Stimulated activated CD4-positive, alpha-beta T cell treated with anti-CD3 and anti-CD28 coated beads, Interleukin-12 subunit alpha, Interleukin-12 subunit beta, amount 100 ng/mL, for 48 hours (primary cell): ENCODE data around the gene TNIK.
A peak's percentile ranks its signal among the peaks of the same experiment; 100 is the strongest.

Experiments used
- DNase-seq, 3 donors: peaks; one replicate each; pipeline ENCODE4 v3.0.0-alpha.2; 2020; ENCODE audit warnings: low read depth in 2 of 3, low spot score in 1 of 3

Gene TNIK

DNA sequence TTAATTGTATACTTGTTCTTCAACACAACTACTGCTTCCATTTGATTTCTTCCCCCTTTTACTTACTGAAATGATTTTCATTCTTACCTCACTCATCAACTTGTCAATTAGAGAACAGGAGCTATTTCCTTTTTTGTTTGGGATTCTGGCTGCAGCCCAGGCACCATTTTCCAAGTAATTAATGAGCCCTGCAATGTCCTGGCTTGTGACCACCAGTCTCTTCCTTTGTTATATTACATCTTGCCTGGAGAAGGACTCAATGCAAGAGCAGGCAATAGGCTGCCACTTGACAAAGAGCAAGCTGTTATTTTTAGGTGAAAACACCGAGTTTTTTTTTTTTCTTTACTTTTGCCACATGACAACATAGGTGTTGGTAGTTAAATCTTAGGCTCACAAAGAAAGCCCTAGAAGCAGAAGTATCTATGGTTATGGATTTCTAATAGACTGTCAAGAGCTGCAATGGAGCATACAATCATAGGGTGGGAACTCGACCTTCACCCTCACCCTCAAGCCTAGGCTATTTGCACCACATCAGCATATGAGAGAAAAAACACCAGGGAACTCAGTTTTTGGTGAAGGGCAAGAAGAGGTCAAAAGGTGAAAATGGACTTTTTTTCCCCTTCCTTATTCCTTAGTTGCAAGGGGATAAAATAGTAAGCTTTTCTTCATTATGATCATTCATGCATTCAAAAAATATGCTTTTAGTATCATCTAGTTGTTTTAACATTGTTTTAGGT, 114.9 kb downstream of the TNIK start:
- DNase-seq: no peak

DNA sequence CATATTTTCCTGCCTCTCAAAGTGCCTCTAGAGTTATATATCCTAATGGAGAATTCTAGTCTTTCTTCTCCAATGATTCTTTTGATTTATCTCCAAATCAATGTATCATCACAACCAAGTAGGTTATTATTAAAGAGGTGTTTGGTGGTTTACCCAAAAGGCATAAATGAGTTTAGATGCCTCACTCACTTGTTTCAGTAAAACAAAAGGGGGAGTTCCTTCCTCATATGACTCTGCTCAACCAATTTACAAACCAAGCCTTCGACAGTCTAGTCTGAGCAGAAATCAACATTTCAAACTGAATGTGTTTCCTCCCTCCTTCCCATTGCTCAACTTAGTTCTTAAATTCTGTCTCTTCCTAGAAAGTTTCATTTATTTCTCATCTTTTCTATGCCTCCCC, 116.5 kb downstream of the TNIK start:
- DNase-seq: no peak

DNA sequence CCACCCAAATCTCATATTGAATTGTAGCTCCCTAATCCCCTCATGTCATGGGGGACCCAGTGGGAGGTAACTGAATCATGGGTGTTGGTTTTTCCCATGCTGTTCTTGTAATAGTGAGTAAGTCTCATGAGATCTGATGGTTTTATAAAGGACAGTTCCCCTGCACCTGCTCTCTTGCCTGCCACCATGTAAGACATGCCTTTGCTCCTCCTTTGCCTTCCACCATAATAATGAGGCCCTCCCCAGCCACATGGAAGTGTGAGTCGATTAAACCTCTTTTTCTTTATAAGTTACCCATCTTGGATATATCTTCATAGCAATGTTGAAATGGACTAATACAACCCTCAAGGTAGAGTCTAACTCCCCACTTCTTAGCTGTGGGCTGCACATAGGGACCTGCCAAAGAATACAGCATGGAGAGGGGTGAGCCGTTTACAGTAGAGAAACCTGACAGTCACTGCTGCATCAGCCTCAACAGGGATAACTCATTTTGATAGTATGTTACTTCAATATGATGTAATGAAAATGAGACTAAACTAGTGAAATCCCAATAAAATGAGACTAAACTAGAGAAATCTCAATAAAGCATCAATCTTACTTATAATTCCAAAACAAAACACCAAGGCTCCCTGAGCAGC, 117.3 kb downstream of the TNIK start:
- no peak for DNase-seq

DNA sequence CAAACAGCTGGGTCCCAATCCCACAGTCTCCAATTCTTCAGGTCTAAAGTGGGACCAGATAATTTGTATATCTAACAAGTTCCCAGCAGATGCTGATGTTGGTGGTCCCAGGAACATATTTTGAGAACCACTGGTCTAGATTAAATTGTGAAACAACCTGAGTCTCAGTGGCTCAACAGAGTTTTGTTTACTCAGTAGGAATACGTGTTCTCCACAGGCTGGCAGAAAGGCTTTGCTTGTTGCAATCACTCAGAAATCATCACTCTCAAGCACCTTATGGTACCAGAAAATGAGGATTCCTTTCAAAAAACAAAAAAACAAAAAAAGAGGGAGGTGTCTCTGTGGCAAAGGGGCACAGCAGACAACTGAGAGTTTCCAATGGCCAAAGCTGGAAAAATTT, 118.0 kb downstream of the TNIK start:
- DNase-seq: no peak

DNA sequence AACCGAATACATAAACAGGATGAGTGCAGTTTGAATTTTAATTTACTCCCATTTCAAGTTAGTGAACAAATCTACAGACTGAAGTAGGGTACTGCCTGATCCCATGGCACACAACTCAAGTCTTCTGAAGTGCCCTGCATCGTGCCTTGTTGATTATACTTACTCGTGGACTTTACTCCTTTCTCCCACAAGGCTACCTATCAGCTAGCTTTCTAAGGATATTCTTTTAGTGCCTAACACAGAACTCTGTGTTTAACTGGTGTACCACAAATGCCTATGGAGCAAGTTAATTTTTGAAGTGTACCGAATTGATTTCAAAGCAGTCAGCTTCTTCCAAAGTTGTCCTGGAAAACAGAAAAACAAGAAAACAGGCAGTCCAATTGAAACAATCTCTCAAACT, 119.8 kb downstream of the TNIK start:
- DNase-seq: no peak

DNA sequence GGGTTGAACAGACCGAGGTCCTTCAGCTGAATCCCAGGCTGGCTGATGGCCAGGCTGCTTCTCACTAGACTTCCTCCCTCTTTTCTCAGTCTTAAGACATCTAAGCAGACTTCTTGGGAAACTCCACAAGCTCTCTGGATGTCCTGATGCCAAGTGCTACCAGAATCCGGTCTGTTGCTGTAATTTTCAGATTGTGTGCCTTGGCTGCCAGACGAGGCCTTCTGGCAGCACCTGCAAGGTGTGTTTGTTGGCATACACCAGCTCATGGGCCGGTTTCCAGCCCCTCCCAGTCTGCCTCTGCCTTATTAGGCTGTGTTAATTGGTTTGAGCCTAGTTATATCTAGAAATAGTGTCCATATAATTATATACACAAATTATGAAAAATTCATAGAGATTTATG, 120.6 kb downstream of the TNIK start:
- DNase-seq: no peak

DNA sequence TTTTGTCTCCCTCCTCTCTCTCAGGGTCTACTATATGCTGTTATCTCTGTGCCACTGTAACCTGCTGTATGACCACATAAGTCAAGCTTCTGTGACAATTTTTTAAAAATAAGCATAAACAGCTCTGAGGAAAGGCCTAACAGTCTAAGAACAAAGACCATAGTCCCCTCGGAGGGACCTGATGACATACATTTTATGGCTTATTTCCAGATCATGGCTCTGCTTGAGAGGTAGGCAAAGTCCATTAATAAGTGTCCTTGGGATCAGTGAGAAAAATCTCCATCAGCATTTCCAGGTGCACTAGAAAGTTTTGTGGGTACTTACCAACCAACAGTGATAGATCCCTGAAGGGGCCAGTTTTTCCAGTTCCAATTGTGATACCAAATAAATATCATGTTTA, 123.8 kb downstream of the TNIK start:
- DNase-seq: no peak

DNA sequence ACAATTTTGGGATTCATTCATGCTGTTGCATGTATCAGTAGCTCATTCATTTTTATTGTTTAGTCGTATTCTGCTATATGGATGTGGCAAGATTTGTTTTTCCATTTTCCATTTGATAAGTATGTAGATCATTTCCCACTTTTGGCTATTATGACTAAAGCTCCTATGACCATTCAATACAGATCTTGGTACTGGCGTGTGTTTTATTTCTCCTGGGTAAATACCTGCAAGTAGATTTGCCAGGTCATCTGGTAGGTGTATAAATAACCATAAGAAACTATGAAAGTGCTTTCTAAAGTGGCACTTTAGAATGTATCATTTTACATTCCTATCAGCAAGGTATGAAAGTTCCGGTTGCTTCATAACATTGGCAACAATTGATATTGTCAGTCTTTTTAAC, 124.6 kb downstream of the TNIK start:
- no peak for DNase-seq

DNA sequence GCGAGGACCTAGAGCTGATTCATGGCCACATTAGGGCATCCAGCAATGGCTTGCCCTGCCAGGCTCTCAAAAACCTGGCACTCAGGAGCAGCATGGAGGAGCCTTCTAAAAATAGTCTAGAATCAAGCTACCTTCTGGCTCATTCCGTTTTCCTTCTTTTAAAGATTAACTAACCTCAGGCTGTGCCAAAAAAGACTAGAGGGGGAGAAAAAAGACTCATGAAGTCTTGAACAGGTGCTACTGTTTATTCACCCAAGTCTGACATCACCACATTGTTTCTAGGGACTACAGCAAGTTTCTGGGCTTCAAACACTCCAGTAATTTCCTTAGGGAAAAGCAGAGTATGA, 125.8 kb downstream of the TNIK start:
- no peak for DNase-seq

DNA sequence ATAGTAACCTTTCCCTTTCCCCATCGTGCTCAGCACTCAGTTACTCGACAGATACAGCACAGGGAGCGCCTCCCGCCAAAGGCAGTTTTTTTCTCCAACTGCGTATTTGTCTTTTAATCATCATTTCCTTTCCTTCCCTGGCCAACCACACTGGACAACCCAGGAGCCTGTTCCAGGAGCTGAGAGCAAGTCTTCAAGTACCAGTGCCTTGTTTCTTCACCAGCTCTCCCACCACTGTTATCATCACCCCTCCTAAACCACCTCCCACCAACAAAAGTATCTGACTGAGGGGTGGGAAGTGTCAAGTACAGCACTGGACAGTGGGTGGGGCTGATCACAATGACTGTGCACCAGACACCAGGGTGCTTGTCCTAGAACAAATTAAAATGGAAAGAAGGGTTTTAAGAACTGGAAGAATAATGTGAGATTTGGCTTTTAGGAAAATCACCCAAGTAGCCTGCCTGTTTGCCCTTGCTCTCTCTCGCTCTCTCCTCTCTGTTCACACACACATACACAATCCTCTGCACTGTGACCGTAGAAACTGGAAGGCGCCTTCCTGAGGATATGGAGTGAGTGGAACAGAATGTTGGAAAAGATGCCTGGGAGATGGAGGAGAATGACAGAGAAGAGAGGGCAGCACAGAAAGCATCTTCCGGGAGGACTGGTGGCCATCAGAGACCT, 126.3 kb downstream of the TNIK start:
- DNase-seq: no peak

DNA sequence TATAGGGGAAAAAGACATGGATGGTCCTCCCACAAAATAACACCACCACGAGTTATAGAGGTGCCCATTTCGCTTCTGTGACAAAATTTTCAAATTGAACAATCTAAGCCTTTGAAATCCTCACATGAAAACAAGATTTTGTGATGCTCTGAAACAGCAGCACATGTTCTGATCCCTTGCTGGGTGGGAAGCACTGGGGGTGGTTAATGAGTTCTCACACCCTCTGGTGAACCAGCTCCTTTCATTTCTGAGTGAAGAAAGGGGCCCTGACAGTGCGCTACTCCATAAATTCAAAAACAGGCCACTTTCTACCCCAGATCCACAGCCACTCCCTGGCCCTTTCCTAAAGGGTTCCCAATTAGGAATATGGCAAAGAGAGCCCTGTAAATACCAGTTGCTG, 129.3 kb downstream of the TNIK start:
- no peak for DNase-seq

DNA sequence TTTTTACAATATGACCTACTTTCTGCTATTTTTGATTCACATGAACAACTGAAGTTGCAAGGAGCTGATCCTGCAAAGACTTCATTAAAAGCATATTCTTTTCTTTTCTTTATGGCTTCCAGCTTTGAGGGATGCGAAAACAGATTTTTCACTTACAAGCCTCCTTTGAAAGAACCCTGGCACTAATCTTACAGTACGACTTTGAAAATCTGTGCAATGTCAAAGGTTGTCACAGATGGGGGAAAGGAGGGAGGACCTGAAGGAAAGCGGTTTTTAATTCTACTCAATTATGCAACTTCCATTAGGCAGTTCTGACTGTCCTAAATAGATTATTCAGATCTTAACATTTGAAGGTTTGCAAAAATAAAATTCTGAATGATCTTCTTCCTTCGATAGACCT, 130.5 kb downstream of the TNIK start:
- DNase-seq: no peak

DNA sequence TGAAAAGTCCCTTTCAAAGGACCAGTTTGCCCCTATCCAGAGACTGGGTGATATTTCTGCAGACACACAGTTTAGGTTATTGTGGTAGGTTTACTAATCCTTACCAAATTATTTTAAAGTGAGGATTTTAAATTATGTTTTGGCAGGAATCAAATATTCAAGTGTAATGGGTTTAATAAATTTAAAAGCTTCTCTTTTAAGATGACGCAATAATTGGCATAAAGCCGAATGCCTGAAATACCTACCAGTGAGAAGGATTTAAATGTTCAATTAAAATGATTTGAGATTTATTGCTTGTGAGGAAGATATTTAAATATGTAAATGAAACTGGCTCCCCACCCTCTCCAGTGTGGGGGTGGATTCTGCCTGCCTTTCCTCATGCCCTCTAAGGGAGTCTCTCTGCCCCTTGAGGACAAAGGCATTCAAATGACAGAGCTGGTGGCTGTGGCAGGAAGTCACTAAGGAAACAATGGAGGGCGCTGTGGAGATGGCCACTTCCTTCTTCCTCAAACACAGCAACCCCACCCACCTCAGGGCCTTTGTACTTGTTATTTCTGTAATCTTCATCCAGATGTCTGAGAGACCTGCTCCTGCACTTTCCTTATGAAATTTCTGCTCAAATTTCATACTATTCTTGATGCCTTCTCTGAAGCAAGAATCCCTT, 131.7 kb downstream of the TNIK start:
- peak in 2 of 3 donors; percentile 9 to 15 for DNase-seq

DNA sequence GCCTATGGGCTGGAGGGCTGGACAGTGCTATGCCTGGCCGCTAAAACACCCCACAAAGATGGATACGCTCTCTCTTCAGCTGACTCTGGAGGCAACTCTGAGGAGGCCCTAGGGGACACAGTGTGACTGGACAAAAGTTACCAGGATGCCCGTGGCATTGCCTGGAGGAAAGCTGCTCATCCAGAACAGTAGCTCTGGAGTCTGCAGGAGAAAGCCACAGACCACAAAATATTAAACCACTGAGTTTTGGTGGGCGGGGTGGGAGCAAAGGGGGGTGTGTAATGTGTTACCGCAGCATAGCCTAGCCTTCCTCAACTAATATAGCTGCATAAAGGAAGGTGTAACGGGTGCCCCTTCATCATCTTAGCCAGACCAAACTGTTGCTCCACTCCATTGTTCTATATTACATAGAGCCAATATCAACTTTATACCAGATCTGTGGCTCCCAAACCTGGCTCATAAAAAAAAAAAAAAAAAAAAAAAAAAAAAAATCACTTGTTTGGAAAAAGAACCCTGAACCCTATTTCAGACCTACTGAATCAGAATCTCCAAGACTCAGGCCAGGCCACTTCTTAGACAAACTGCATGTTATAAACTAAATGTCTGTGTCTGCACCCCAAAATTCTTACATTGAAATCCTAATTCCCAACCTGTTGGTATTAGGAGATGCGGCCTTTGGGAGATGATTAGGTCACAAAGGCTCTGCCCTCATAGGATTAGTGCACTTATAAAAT, 132.6 kb downstream of the TNIK start:
- no peak for DNase-seq

DNA sequence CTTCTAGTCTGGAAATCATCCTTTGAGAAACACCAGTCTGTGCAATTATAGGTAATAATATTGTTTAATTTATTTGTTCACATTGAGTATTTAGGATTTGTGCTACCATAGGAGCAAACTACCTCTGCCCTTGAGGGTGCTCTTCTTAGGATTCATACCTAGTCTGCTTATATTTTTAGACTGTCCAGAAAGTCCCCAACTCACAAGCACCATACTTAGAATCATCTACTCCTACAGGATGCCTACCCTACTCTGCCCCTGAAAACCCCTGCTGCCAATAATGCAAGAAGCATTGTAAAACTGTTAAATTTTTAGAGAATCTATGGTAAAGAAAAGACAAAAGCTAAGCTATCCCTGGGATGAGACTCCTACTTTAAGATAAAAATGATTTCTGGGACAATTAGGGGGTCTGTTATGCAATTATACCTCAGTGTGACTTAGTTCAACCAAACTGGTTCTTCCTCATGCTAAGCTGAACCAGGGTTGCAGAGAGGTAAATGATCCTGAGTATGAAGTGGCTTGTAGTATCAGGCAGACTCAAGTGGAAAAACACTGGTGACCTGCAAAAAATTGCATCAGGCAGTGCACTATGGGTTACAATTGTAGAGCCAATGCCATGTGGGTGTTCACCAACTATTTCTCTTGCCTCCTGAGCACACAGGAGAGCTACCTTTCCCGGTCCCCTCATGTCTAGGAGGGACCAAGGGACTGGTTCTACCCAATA, 133.3 kb downstream of the TNIK start:
- DNase-seq: no peak

DNA sequence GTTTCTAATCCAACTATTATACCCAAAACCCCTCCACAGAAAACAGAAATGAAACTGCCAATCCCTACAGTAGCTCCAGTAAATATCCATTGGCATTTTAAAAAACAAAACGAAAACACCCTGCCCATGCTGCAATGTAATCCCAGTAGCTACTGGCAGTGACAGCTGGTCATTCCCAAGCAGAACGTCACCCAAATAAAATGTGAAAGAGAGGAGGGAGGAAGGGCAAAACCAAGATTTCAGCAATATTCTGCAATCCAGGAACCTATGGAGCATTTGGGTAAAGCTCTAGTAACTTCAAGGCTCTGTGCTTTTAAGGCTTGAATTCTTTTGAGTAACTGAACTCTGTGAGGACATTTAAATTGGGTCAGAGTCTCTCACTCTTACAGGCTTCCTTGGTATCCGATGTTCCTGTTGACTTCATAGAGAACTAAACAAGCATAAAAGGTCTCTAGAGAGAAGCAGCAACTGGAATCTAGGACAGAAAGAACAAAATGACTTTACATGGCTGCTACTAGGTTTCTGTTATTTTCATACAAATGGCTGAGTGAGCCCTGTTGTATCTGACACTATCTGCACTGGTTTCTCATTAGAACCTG, 136.2 kb downstream of the TNIK start:
- DNase-seq: no peak

DNA sequence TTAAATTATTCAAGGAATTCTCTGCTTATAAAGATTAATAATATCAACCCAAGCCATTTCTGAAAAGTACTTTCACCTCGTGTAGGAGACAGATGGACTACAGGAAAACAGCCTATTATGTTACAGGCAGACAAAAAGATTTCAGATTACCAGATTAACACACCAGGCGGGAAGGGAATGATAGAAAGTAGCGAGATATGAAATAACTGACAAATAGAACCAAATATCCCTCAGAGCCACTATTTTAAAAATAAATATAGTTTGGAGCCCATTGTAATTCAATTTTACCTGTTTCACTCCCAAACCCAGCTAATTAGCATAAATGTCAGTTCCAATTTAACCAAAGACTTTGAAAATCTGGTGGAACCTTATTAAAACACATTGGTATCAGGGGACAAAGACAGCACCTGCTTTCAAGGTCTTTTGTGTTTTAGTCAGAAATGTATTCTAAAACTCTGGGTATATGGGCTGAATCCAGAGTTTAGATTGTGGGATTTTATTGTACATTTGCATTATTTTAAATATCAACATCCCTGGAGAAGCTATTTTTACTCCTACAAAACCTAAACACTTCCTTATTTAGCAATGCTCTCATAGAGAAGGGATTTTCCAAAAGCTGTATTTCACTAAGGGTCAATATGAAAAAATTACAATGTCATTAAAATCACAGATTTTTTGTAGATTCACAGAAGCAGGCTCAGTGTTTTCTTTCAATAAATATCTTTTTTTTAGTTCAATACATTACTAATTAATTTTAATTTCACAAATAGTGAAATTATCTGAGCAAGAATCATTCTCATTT, 138.4 kb downstream of the TNIK start:
- no peak for DNase-seq

DNA sequence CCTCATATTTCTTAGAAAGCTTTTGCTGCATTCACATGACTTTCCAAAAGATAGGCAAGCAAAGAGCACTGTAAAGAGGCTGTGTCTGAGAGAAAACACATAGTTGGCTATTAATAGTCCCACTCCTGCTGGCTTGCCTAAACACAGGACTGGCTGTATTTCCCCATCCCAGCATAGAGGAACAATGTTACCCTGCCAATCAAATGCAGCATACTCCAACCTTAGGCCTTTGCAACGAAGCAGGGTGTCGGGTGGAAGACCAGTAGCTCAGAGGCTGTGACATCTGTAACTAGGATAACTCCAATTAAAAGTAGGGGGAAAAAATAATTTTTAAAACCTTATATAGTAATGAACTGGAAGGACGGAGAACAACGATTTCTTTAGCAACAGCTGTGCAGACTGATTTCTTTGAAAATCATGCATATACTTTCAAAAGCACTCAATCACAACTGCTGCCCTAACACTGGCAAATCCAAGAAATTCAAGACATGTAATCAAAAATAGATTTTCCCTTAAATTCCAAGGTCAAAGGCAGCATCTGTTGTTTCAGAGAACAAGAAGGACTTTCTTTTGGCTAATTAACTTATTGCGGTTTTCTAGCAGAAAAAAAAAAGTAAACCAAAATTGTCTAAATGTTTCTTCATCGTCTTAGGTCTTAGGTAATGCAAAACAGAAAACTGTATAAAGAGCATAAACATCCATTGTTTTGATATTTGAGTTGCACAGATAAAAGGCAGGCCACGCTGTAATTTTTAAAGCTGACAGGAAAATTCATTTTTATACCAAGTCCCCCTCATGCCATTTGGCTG, 139.3 kb downstream of the TNIK start:
- no peak for DNase-seq

DNA sequence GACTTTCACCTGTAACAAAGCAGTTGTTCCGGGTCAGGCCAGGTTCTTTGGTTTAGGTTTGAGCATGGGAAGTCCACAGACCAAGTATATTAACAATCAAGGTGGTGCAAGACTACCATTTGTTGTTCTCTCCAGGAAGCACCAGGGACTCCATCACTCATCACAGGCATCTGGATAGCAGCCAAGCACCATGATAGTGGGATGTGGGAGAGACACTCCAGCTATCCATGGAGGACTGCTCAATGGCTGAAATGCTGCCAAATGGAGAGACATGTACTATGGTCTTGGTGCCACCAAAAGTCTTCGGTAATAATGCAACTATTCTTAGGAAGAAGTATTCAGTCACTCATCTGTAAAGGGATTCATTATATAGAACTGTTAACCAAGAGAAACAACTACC, 143.0 kb downstream of the TNIK start:
- DNase-seq: no peak
